HG03175 (cell line): Measurements from ENCODE around the gene TSPAN32.

Experiments
- ATAC-seq: cut with Tn5 transposase; IDR thresholded peaks from one replicate; pipeline ENCODE4 v1.9.1; 2021; ENCODE audit warnings: mild to moderate bottlenecking, moderate library complexity; ENCODE audit not compliant: unreplicated experiment

TSPAN32 gene

GRCh38 chr11:2302896-2303626 lies 1.2 kb downstream of the TSPAN32 start:
- no peak for ATAC-seq

- ATAC-seq, result no peak
Measured at GRCh38 chr11:2303627-2304505, 2.1 kb downstream of the TSPAN32 start.

GRCh38 chr11:2304506-2305139 lies 2.8 kb downstream of the TSPAN32 start:
- no peak for ATAC-seq

- ATAC-seq, result peak; percentile 51
Measured at GRCh38 chr11:2305140-2305778, 3.4 kb downstream of the TSPAN32 start.

GRCh38 chr11:2305788-2306451 lies 4.1 kb downstream of the TSPAN32 start:
- no peak for ATAC-seq

GRCh38 chr11:2306452-2306823 lies 4.6 kb downstream of the TSPAN32 start:
- ATAC-seq, result no peak

- ATAC-seq, result no peak
Measured at GRCh38 chr11:2306877-2307500, 5.2 kb downstream of the TSPAN32 start.

- no peak for ATAC-seq
Measured at GRCh38 chr11:2307501-2308331, 5.9 kb downstream of the TSPAN32 start.

GRCh38 chr11:2308713-2309112 lies 6.9 kb downstream of the TSPAN32 start:
- no peak for ATAC-seq

GRCh38 chr11:2309251-2310072 lies 7.6 kb downstream of the TSPAN32 start:
- ATAC-seq, result no peak

- no peak for ATAC-seq
Measured at GRCh38 chr11:2310073-2310785, 8.4 kb downstream of the TSPAN32 start.

- ATAC-seq, result no peak
Measured at GRCh38 chr11:2310786-2311352, 9.1 kb downstream of the TSPAN32 start.

- no peak for ATAC-seq
Measured at GRCh38 chr11:2311353-2312133, 9.7 kb downstream of the TSPAN32 start.

GRCh38 chr11:2312232-2313042 lies 10.6 kb downstream of the TSPAN32 start:
- no peak for ATAC-seq

GRCh38 chr11:2313051-2313951 lies 11.5 kb downstream of the TSPAN32 start:
- no peak for ATAC-seq
